Activated T-helper 17 cell treated with anti-CD3 and anti-CD28 coated beads, Interleukin-2, amount 50 U/mL, for 72 hours (primary cell): ENCODE results near the gene CD300C. TPM values are rescaled to one million over a fixed set of nuclear protein-coding genes. Genes with fewer than 3 reads are reported as not detected.

Experiments used
- total RNA-seq, 2 donors: library from RNA; stranded (reverse); gene quantifications; one replicate each; pipeline ENCODE4 v1.2.3, GENCODE V29; 2022

The CD300C gene
- total RNA-seq, 2 donors from 2014 or later: 0.28 TPM; not detected in 1

Other genes with a start within 250 kb of the CD300C start
- gene KIF19, start 219.9 kb downstream of the CD300C start, total RNA-seq: under 1 TPM; 0.11 to 0.53 TPM
- gene BTBD17, start 184.2 kb downstream of the CD300C start, total RNA-seq: not detected
- gene GPR142, start 178.6 kb downstream of the CD300C start, total RNA-seq: not detected
- 1 to 10 TPM in 1 of 2 donors, not detected in 1; 5.0 TPM for gene GPRC5C, start 114.0 kb downstream of the CD300C start, total RNA-seq
- gene CD300A, start 79.5 kb downstream of the CD300C start, total RNA-seq: 10 to 100 TPM in 1 of 2 donors, 1 to 10 TPM in 1; 3.0 to 29.1 TPM
- not detected for gene CD300LB, start 14.6 kb downstream of the CD300C start, total RNA-seq
- gene CD300H, start 21.4 kb upstream of the CD300C start, total RNA-seq: not detected
- not detected for gene CD300LD, start 46.2 kb upstream of the CD300C start, total RNA-seq
- gene CD300E, start 77.6 kb upstream of the CD300C start, total RNA-seq: not detected
- not detected for gene CD300LF, start 166.8 kb upstream of the CD300C start, total RNA-seq
- 1 to 10 TPM; 2.5 to 3.4 TPM for gene RAB37, start 191.1 kb upstream of the CD300C start, total RNA-seq
- gene NHERF1, start 202.5 kb upstream of the CD300C start, total RNA-seq: 100 to 1,000 TPM in 1 of 2 donors, 10 to 100 TPM in 1; 76.2 to 160 TPM
- 10 to 100 TPM; 31.6 to 39.2 TPM for gene NAT9, start 230.2 kb upstream of the CD300C start, total RNA-seq